Endodermal cell (in vitro differentiated cells): Measurements from ENCODE around the gene SLC9A3. TPM values are rescaled to one million over a fixed set of nuclear protein-coding genes. Genes with fewer than 3 reads are reported as not detected.

Source experiments
- DNase-seq: peaks from one replicate; pipeline ENCODE4 v3.0.0-alpha.2; 2017
- H3K27ac ChIP-seq: 2 replicates; pipeline ENCODE4 v1.5.1; 2013; ENCODE audit warnings: mild to moderate bottlenecking, low read depth, low read length, moderate library complexity
- H3K27me3 ChIP-seq: 2 replicates; pipeline ENCODE4 v1.6.1; 2013; ENCODE audit warnings: mild to moderate bottlenecking, low read length, moderate library complexity; ENCODE audit not compliant: insufficient read depth, control insufficient read depth, poor library complexity, severe bottlenecking
- H3K36me3 ChIP-seq: 2 replicates; pipeline ENCODE4 v1.7.0; 2013; ENCODE audit warnings: mild to moderate bottlenecking, low read length, moderate library complexity; ENCODE audit not compliant: control insufficient read depth, insufficient read depth
- H3K4me1 ChIP-seq: one replicate; pipeline ENCODE4 v1.7.0; 2013; ENCODE audit warnings: low read length; ENCODE audit not compliant: control insufficient read depth, insufficient read depth
- H3K4me3 ChIP-seq: 2 replicates; pipeline ENCODE4 v1.5.1; 2013; ENCODE audit warnings: mild to moderate bottlenecking, low read length, moderate library complexity
- H3K9ac ChIP-seq: 2 replicates; pipeline ENCODE4 v1.6.1; 2013; ENCODE audit warnings: mild to moderate bottlenecking, low read length, moderate library complexity; ENCODE audit not compliant: poor library complexity, severe bottlenecking; ENCODE audit errors: extremely low read depth
- H3K9me3 ChIP-seq: 2 replicates; pipeline ENCODE4 v1.6.1; 2013; ENCODE audit warnings: mild to moderate bottlenecking, low read length, moderate library complexity; ENCODE audit not compliant: control insufficient read depth
- H3K27ac Mint-ChIP-seq: 2 replicates; pipeline ENCODE4 v1.8.0; 2020; ENCODE audit warnings: mixed read lengths
- H3K27me3 Mint-ChIP-seq: 2 replicates; pipeline ENCODE4 v1.8.0; 2021; ENCODE audit warnings: mild to moderate bottlenecking, mixed read lengths; ENCODE audit not compliant: insufficient read depth
- H3K36me3 Mint-ChIP-seq: 2 replicates; pipeline ENCODE4 v1.8.0; 2020; ENCODE audit warnings: low read depth, mixed read lengths
- H3K4me1 Mint-ChIP-seq: 2 replicates; pipeline ENCODE4 v1.8.0; 2020; ENCODE audit warnings: mixed read lengths
- H3K4me3 Mint-ChIP-seq: 2 replicates; pipeline ENCODE4 v1.8.0; 2020; ENCODE audit warnings: mild to moderate bottlenecking, moderate library complexity, mixed read lengths
- H3K9me3 Mint-ChIP-seq: 2 replicates; pipeline ENCODE4 v1.8.0; 2020; ENCODE audit warnings: mild to moderate bottlenecking, mixed read lengths
- WGBS, 2 experiments: methylation state at CpG; one replicate each; pipeline versions ENCODE4 v1.1.5 to v1.1.7; 2013; ENCODE audit warnings: missing lambda C conversion rate in 2 of 2, mixed read lengths in 1 of 2; ENCODE audit not compliant: insufficient coverage in 1 of 2, insufficient read length in 1 of 2; 5-methylcytosine and 5-hydroxymethylcytosine counted together
- total RNA-seq, 2 donors: library from RNA; stranded (reverse); fragmentation: NEBNext Ultra II Directional in 1 of 2; extraction: Animal tissue kit (Norgen Biotek cat#: 25700) in 1 of 2; gene quantifications; 2 replicates in 1 of 2; 3 replicates in 1 of 2; pipeline ENCODE4 v1.2.1, GENCODE V29; 2021
- TF ChIP-seq, protein P1 (sequence below): fragments of 200-600 bp; sonication (generic); conservative IDR thresholded peaks from 2 replicates; pipeline ENCODE4 v1.5.0; 2021; ENCODE audit warnings: antibody characterized with exemption, mild to moderate bottlenecking

The SLC9A3 gene
- total RNA-seq, 2 donors from 2014 or later = 1.3 to 1.5 TPM

DNA sequence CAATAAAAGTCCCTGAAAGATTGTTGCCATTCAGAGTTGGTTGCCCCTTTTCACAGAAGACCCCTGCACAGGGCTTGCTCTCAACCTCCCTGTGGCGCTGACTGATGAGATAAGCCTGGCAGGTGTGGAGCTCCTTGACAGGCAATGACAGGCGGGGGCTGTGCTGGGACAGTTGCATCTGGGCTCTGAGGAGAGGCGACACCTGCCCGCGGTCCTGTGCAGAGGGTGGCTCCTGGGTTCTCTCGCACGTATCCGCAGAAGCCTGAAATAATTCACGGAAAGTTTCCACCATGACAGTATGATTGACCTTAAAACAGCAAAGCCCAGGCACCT lies 101.0 kb downstream of the SLC9A3 start:
- H3K27ac ChIP-seq = no peak overlapping the region
- Mint-ChIP-seq H3K36me3 (no peaks in the 10 kb centered on the region), H3K9me3 (no peaks in the 10 kb centered on the region), H3K4me3 (no peak overlapping the region), H3K27me3 (no peaks in the 10 kb centered on the region), H3K27ac (no peak overlapping the region), H3K4me1 (no peaks in the 10 kb centered on the region)
- TF ChIP-seq, protein P1, sequence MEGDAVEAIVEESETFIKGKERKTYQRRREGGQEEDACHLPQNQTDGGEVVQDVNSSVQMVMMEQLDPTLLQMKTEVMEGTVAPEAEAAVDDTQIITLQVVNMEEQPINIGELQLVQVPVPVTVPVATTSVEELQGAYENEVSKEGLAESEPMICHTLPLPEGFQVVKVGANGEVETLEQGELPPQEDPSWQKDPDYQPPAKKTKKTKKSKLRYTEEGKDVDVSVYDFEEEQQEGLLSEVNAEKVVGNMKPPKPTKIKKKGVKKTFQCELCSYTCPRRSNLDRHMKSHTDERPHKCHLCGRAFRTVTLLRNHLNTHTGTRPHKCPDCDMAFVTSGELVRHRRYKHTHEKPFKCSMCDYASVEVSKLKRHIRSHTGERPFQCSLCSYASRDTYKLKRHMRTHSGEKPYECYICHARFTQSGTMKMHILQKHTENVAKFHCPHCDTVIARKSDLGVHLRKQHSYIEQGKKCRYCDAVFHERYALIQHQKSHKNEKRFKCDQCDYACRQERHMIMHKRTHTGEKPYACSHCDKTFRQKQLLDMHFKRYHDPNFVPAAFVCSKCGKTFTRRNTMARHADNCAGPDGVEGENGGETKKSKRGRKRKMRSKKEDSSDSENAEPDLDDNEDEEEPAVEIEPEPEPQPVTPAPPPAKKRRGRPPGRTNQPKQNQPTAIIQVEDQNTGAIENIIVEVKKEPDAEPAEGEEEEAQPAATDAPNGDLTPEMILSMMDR = no peak
- 93 to 97% methylated on average over 6 to 9 of the region's 9 CpGs for WGBS, 2 experiments
- no peaks in the 10 kb centered on the region for H3K36me3 ChIP-seq
- H3K27me3 ChIP-seq = no peaks in the 10 kb centered on the region
- H3K4me3 ChIP-seq = no peak overlapping the region
- no peak for DNase-seq
- H3K4me1 ChIP-seq = no peaks in the 10 kb centered on the region
- H3K9me3 ChIP-seq = no peaks in the 10 kb centered on the region
- no peak overlapping the region for H3K9ac ChIP-seq

- TF ChIP-seq, protein P1 = no peak
- WGBS, 2 experiments = 91 to 93% methylated on average over 30 to 32 of the region's 32 CpGs
- Histone ChIP-seq H3K27ac (no peak overlapping the region), H3K9me3 (no peaks in the 10 kb centered on the region), H3K4me3 (no peak overlapping the region), H3K36me3 (no peaks in the 10 kb centered on the region), H3K4me1 (no peaks in the 10 kb centered on the region), H3K27me3 (no peaks in the 10 kb centered on the region), H3K9ac (no peak overlapping the region)
- peak; percentile 34 for DNase-seq
- H3K27ac Mint-ChIP-seq = no peak overlapping the region
- H3K4me1 Mint-ChIP-seq = no peaks in the 10 kb centered on the region
- H3K27me3 Mint-ChIP-seq = no peaks in the 10 kb centered on the region
- H3K36me3 Mint-ChIP-seq = no peaks in the 10 kb centered on the region
- H3K4me3 Mint-ChIP-seq = no peak overlapping the region
- no peaks in the 10 kb centered on the region for H3K9me3 Mint-ChIP-seq
Observed at GRCh38 chr5:422323-423232, 101.7 kb downstream of the SLC9A3 start.

DNA sequence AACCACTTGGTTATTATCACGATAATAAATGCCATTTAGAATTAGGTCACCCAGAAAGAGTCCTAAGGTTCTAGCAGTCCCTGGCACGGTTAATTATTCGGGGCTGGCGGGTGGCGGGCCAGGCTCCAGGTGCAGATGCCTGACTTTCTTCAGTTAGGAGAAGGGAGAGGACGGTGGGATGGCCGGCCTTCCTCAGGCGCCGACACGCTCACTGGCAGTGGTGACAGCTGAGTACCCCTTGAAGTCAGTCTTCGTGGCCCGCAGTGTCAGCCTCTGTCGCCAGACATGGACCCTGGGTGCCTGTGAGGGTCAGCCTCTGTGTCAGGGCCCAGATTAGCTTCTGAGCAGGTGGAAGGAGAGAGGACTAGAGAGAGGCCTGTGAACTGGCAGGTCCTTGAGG lies 102.3 kb downstream of the SLC9A3 start:
- TF ChIP-seq, protein P1 = no peak
- H3K9me3 ChIP-seq = no peaks in the 10 kb centered on the region
- H3K4me1 ChIP-seq = no peaks in the 10 kb centered on the region
- WGBS, 2 experiments = 91 to 93% methylated on average over 12 to 13 of the region's 13 CpGs
- Mint-ChIP-seq H3K27ac (no peak overlapping the region), H3K4me3 (no peak overlapping the region), H3K36me3 (no peaks in the 10 kb centered on the region), H3K27me3 (no peaks in the 10 kb centered on the region), H3K9me3 (no peaks in the 10 kb centered on the region), H3K4me1 (no peaks in the 10 kb centered on the region)
- no peaks in the 10 kb centered on the region for H3K27me3 ChIP-seq
- H3K4me3 ChIP-seq = no peak overlapping the region
- H3K27ac ChIP-seq = no peak overlapping the region
- no peak overlapping the region for H3K9ac ChIP-seq
- H3K36me3 ChIP-seq = no peaks in the 10 kb centered on the region
- DNase-seq = peak; percentile 30
